SIG-M5 treated with dmso at 0.1 percent for 504 hours (cell line): ENCODE measurements around the gene NCOA3.
"Not testable (repeated sequence)": the region's sequence is repeated elsewhere in the genome, so short reads cannot be mapped to it uniquely, and the experiment has no call there.

Experiments used
- DNase-seq: peaks from one replicate; lab custom pipeline; 2025; ENCODE audit not compliant: unreplicated experiment; lab: John Stamatoyannopoulos, UW

The NCOA3 gene

DNA sequence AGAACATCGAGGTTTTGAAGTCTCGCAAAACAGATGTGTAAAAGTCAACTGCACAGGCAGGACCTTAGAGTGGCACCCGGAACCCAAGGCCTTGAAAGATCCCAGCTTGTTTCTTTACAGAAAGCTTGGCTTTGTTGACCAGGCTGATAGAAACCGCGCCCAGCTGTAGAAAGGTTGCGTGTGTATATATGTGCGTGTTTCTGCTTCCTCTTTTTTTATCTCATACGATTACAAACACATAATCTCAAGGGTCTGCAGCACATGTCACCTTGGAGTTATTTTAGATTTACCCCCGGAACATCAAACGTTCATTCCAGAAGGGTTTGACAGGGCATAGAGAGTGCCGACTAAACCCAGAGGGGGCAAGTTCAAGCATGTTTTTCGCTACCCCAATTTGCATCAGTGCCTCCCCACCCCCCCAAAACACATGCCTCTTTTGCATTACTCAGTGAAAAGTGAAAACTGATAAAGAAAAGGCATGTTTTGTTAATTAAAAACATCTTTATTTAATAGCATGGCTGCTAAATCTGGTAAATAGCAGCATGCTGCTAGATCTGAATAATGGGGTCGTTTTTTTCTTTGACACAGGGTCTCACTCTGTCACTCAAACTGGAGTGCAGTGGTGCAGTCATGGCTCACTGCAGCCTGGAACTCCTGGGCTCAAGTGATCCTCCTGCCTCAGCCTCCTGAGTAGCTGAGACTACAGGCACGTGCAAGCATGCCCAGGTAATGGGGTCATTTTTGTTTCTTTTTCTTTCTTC lies 33.2 kb upstream of the NCOA3 start:
- peak; percentile 58 for DNase-seq

DNA sequence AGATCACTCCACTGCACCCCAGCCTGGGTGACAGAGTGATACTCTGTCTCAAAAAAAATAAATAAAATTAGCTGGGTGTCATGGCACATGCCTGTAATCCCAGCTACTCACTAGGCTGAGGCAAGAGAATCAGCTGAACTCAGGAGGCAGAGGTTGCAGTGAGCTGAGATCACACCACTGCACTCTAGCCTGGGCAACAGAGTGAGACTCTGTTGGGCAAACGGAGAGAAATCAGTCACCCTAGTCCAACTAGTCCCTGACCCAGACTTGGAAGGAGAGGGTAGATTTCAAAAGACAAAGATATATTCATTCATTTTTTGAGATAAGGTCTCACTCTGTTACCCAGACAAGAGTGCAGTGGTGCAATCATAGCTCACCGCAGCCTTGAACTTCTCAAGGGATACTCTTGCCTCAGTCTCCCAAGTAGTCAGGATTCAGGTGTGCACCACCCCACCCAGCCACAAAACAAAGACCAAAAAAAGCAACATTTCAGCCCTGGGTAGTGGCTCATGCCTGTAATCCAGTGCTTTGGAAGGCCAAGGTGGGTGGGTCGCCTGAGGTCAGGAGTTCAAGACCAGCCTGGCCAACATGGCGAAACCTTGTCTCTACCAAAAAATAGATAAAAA lies 26.2 kb upstream of the NCOA3 start:
- no peak for DNase-seq

GRCh38 chr20:47476452-47476851 lies 25.2 kb upstream of the NCOA3 start:
- DNase-seq = no peak

- DNase-seq = no peak
Measured at GRCh38 chr20:47479093-47479492, 22.6 kb upstream of the NCOA3 start.

DNA sequence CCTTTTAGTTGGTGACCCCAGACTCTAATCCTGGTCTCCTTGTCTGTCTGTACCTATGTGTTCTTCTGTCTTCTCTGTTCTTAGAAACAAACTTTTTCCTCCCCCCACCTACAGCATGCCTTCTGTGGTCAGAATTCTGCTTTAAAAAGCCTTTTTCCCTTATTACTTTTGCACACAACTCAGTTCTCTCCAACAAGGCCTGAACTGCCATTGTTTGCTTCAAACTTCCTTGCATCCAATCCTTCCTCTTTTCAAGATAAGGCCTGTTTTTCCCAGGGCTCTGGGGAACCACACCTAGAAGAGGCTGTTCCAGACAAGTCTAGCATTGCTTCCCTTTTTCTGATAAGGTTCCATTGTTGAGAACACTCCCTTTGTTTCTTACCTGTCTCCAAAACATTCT lies 22.2 kb upstream of the NCOA3 start:
- DNase-seq = no peak

DNA sequence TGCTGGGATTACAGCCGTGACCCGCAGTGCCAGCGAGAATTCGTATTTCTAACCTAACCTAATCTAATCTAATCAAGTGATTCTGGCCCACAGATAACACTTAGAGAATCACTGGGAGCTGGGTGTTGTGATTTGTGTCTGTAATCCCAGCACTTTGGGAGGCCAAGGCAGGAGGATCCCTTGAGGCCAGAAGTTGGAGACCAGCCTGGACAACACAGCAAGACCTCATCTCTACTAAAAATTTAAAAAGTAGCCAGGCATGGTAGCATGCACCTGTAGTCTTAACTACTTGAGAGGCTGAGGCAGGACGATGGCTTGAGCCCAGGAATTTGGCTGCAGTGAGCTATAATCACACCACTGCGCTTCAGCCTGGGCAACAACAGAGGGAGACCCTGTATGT lies 21.4 kb upstream of the NCOA3 start:
- DNase-seq = no peak

GRCh38 chr20:47480705-47481104 lies 21.0 kb upstream of the NCOA3 start:
- DNase-seq = no peak

- DNase-seq = no peak
Measured at GRCh38 chr20:47481330-47482216, 20.1 kb upstream of the NCOA3 start.

DNA sequence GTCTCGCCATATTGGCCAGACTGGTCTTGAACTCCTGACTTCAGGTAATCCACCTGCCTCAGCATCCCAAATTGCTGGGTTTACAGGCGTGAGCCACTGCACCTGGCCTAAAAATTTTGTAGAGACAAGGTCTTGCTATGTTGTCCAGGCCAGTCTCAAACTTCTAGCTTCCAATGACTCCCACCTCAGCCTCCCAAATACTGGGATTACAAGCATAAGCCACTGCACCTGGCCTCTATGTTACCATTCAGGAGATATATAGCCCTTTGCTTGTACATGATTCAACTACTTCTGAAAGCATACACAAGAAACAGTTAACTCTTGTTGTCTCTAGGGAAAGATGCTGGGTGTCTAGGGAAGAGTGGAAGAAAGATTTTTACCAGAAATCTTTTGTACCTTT lies 19.0 kb upstream of the NCOA3 start:
- DNase-seq = no peak

- no peak for DNase-seq
Measured at GRCh38 chr20:47484303-47484702, 17.4 kb upstream of the NCOA3 start.

GRCh38 chr20:47487175-47487917 lies 14.3 kb upstream of the NCOA3 start:
- peak; percentile 91 for DNase-seq

GRCh38 chr20:47489448-47489872 lies 12.2 kb upstream of the NCOA3 start:
- peak; percentile 86 for DNase-seq

DNA sequence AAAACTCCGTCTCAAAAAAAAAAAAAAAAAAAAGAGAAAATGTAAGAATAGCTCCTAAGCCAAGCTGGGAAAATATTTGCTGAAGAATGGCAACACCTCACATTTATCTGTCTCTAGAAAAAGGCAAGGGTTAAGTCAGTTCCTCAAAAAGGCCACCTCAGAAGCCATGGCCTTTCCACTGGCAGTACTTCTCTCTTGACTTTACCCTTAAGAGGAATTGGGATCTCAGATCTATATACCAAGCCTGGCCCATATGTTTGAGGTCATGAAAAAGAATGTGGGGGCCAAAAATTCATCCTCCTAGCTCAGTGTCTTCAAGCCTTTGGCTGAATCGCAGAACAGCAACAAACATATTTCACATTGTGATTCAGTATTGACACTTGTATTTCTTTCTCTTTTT lies 10.9 kb upstream of the NCOA3 start:
- DNase-seq = peak; percentile 85

- DNase-seq = no peak
Measured at GRCh38 chr20:47492284-47492683, 9.4 kb upstream of the NCOA3 start.

DNA sequence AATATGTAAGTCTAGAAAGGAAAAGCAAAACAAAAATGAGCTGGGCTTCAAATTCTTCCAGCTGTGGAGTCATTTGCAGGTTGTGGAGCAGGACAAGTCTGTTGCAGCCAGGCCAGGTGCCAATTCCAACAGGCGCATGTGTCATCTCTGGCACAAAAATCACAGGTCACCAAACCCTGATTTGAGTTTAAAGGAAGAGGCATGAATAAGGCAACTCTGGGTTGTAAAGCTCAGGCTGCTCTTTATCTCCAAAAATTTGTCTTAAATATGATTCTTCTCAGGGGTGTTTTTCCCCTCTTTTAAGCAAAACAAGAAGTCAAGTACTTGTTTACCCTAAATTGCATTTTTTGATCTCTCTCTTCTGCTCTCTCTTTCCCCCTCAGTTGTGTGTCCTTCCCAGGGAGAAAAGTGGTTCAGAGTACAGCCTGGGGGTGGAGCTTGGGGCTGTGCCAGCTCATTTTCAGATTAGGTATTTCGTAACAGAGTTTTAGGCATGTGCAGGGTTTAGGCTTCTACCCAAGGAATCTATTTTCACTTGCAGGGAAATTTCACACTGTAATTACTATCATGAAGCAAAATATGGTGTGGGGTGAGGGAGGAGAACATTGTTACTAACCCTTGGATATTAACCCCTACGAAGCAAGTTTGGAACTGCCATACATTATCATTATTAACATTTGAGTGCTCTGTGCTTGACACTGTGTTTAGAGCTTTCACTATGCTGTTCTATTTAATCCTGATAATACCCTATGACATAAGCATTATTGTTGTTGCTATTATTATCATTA lies 8.3 kb upstream of the NCOA3 start:
- peak; percentile 98 for DNase-seq

DNA sequence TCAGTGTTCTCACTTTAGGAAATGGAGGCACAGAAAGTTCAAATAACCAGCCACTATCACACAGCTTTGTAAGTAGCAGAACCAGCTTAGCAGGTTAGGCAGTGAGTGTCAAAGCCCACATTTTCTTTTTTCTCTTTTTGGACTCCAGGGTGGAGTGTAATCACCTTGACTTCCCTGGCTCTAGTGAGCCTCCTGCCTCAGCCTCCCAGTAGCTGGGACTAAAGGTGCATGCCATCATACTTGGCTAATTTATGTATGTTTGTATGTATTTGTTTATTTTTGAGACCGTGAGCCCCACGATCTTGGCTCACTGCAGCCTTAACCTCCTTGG lies 7.8 kb upstream of the NCOA3 start:
- peak; percentile 99 for DNase-seq

DNA sequence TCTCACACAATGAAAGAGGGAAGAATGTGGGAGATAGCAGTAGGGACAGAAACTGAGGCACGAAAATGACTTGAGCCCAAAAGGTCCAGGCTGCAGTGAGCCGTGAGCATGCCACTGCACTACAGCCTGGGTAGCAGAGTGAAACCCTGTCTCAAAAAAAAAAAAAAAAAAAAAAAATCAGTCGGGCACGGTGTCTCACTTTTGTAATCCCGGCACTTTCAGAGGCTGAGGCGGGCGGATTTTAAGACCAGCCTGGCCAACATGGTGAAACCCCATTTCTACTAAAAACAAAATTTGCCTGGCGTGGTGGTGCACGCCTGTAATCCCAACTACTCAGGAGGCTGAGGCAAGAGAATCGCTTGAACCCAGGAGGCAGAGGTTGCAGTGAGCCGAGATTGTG lies 7.1 kb upstream of the NCOA3 start:
- DNase-seq = not testable (repeated sequence)

- no peak for DNase-seq
Measured at GRCh38 chr20:47496118-47496517, 5.6 kb upstream of the NCOA3 start.

- DNase-seq = no peak
Measured at GRCh38 chr20:47498606-47499005, 3.1 kb upstream of the NCOA3 start.

- DNase-seq = no peak
Measured at GRCh38 chr20:47499053-47499452, 2.6 kb upstream of the NCOA3 start.
